H1 (cell line): ENCODE results near the gene SUDS3. TPM values are rescaled to one million over a fixed set of nuclear protein-coding genes. Genes with fewer than 3 reads are reported as not detected.
A peak's percentile ranks its signal among the peaks of the same experiment; 100 is the strongest.

Source experiments
- CTCF ChIA-PET: fragments of 300-600 bp; sonication (Branson Sonifier 250); formaldehyde crosslinking; loops from one replicate; lab custom pipeline; 2021; ENCODE audit not compliant: partially characterized antibody; lab: Charles Lee
- POLR2A ChIA-PET: fragments of 300-600 bp; sonication (Branson Sonifier 250); formaldehyde crosslinking; loops from one replicate; lab custom pipeline; 2021; ENCODE audit warnings: inconsistent platforms; ENCODE audit not compliant: partially characterized antibody; lab: Charles Lee
- DNase-seq, 2 experiments: peaks; one replicate each; pipeline versions ENCODE4 v3.0.0 to v3.0.0-alpha.2; 2010 to 2022; ENCODE audit warnings: low spot score in 2 of 2, low read depth in 1 of 2, mixed read lengths in 1 of 2
- FAIRE-seq: peaks from 2 replicates; lab custom pipeline; 2011; peaks lifted over from hg19 to GRCh38; lab: Jason Lieb, UNC
- H2AFZ ChIP-seq: 2 replicates; pipeline ENCODE4 v1.8.1; 2012; ENCODE audit warnings: low read length, inconsistent platforms
- H2AK5ac ChIP-seq: 2 replicates; pipeline ENCODE4 v1.6.1; 2013; ENCODE audit warnings: low read depth, low read length
- H2BK120ac ChIP-seq: replicated peaks from 2 replicates; pipeline ENCODE3; 2013; ENCODE audit warnings: low read depth, low read length, inconsistent platforms
- H2BK12ac ChIP-seq: 2 replicates; pipeline ENCODE4 v1.6.1; 2013; ENCODE audit warnings: low read depth, low read length
- H2BK15ac ChIP-seq: 2 replicates; pipeline ENCODE4 v1.6.1; 2013; ENCODE audit warnings: low read length
- H2BK20ac ChIP-seq: 2 replicates; pipeline ENCODE4 v1.6.1; 2013; ENCODE audit warnings: low read length
- H2BK5ac ChIP-seq: 2 replicates; pipeline ENCODE4 v1.6.1; 2013; ENCODE audit warnings: low read depth, low read length
- H3K14ac ChIP-seq: 2 replicates; pipeline ENCODE4 v1.6.1; 2013; ENCODE audit warnings: inconsistent platforms; ENCODE audit not compliant: insufficient read length
- H3K18ac ChIP-seq: 2 replicates; pipeline ENCODE4 v1.6.1; 2013; ENCODE audit warnings: low read length; ENCODE audit errors: extremely low read depth
- H3K23ac ChIP-seq: 2 replicates; pipeline ENCODE4 v1.6.1; 2013; ENCODE audit warnings: inconsistent platforms; ENCODE audit not compliant: insufficient read length
- H3K23me2 ChIP-seq: 2 replicates; pipeline ENCODE4 v1.6.1; 2013; ENCODE audit warnings: low read depth, low read length
- H3K27ac ChIP-seq: 2 replicates; pipeline ENCODE4 v1.6.1; 2011; ENCODE audit warnings: low read depth, low read length, inconsistent platforms
- H3K27me3 ChIP-seq, 4 experiments: replicated peaks in 1 of 4; 1 replicate in 1 of 4; 2 replicates in 3 of 4; pipeline versions ENCODE4 v1.6.1 to v1.8.1; 2011 to 2013; ENCODE audit warnings: low read length in 3 of 4, mild to moderate bottlenecking in 3 of 4, inconsistent platforms in 2 of 4, mixed read lengths in 2 of 4, moderate library complexity in 1 of 4; ENCODE audit not compliant: control insufficient read depth in 3 of 4, insufficient read depth in 3 of 4; ENCODE audit errors: extremely low read depth in 1 of 4
- H3K36me3 ChIP-seq, 4 experiments: 2 replicates each; pipeline versions ENCODE4 v1.6.1 to v1.8.1; 2011 to 2013; ENCODE audit warnings: mild to moderate bottlenecking in 4 of 4, low read length in 3 of 4, moderate library complexity in 2 of 4, control low read depth in 1 of 4, inconsistent platforms in 1 of 4; ENCODE audit not compliant: insufficient read depth in 4 of 4, control insufficient read depth in 2 of 4
- H3K4ac ChIP-seq: replicated peaks from 2 replicates; pipeline ENCODE3; 2013; ENCODE audit warnings: low read length, low read depth, mixed read lengths, inconsistent platforms; ENCODE audit not compliant: insufficient read length
- H3K4me1 ChIP-seq, 4 experiments: replicated peaks in 1 of 4; 1 replicate in 1 of 4; 2 replicates in 3 of 4; pipeline versions ENCODE4 v1.6.1 to v1.8.1; 2011 to 2013; ENCODE audit warnings: low read length in 3 of 4, inconsistent platforms in 2 of 4, mixed read lengths in 1 of 4; ENCODE audit not compliant: insufficient read depth in 4 of 4, control insufficient read depth in 3 of 4
- H3K4me2 ChIP-seq, 2 experiments: 2 replicates each; pipeline versions ENCODE4 v1.6.1 to v1.8.1; 2011 to 2013; ENCODE audit warnings: low read depth in 2 of 2, low read length in 2 of 2, control low read depth in 1 of 2, inconsistent platforms in 1 of 2, mild to moderate bottlenecking in 1 of 2; ENCODE audit not compliant: insufficient read depth in 1 of 2
- H3K4me3 ChIP-seq, 4 experiments: fragments of 200-600, 300-600 bp in 1 of 4; sonication (generic), shearing (Covaris generic), sonication (Bioruptor Twin) in 1 of 4; 2 replicates each; pipeline versions ENCODE4 v1.5.1 to v1.8.1; 2011 to 2016; ENCODE audit warnings: low read length in 4 of 4, low read depth in 3 of 4, control low read depth in 2 of 4, inconsistent platforms in 2 of 4, mild to moderate bottlenecking in 2 of 4, mixed read lengths in 1 of 4, moderate library complexity in 1 of 4; ENCODE audit not compliant: insufficient read depth in 2 of 4; ENCODE audit errors: extremely low read depth in 1 of 4
- H3K56ac ChIP-seq: replicated peaks from 2 replicates; pipeline ENCODE3; 2013; ENCODE audit warnings: low read depth, mild to moderate bottlenecking, mixed read lengths, low read length, inconsistent platforms; ENCODE audit not compliant: insufficient read length
- H3K79me1 ChIP-seq: 2 replicates; pipeline ENCODE4 v1.6.1; 2013; ENCODE audit warnings: low read depth, low read length, control low read depth
- H3K79me2 ChIP-seq, 2 experiments: 2 replicates each; pipeline versions ENCODE4 v1.6.1 to v1.8.1; 2012 to 2013; ENCODE audit warnings: low read length in 2 of 2, mild to moderate bottlenecking in 2 of 2, inconsistent platforms in 1 of 2; ENCODE audit not compliant: insufficient read depth in 2 of 2, control insufficient read depth in 1 of 2
- H3K9ac ChIP-seq, 4 experiments: replicated peaks in 1 of 4; 1 replicate in 1 of 4; 2 replicates in 3 of 4; pipeline versions ENCODE4 v1.6.1 to v1.8.1; 2011 to 2013; ENCODE audit warnings: low read depth in 3 of 4, low read length in 3 of 4, control low read depth in 2 of 4, mild to moderate bottlenecking in 2 of 4, moderate library complexity in 2 of 4, inconsistent platforms in 1 of 4; ENCODE audit errors: extremely low read depth in 1 of 4
- H3K9me3 ChIP-seq, 2 experiments: 2 replicates each; pipeline versions ENCODE4 v1.6.1 to v1.8.1; 2012 to 2013; ENCODE audit warnings: mild to moderate bottlenecking in 2 of 2, moderate library complexity in 2 of 2, control low read depth in 1 of 2, inconsistent platforms in 1 of 2, low read depth in 1 of 2, low read length in 1 of 2, mixed read lengths in 1 of 2; ENCODE audit not compliant: insufficient read depth in 2 of 2
- H4K20me1 ChIP-seq, 2 experiments: replicated peaks in 1 of 2; 2 replicates each; pipeline versions ENCODE3 to v1.8.1; 2011 to 2013; ENCODE audit warnings: inconsistent platforms in 2 of 2, low read length in 2 of 2, mild to moderate bottlenecking in 1 of 2; ENCODE audit not compliant: insufficient read depth in 2 of 2, control insufficient read depth in 1 of 2
- H4K5ac ChIP-seq: 2 replicates; pipeline ENCODE4 v1.6.1; 2013; ENCODE audit warnings: low read length, low read depth, mixed read lengths, inconsistent platforms; ENCODE audit not compliant: insufficient read length
- H4K8ac ChIP-seq: 2 replicates; pipeline ENCODE4 v1.8.0; 2013; ENCODE audit warnings: mild to moderate bottlenecking, moderate library complexity, low read length, inconsistent platforms; ENCODE audit not compliant: insufficient read depth; ENCODE audit errors: extremely low read depth
- H4K91ac ChIP-seq: replicated peaks from 2 replicates; pipeline ENCODE3; 2013; ENCODE audit warnings: low read length, mixed read lengths, inconsistent platforms; ENCODE audit not compliant: insufficient read length
- EP300 ChIP-seq, 2 experiments: IDR thresholded peaks; 1 replicate in 1 of 2; 2 replicates in 1 of 2; pipeline ENCODE4 v1.6.1; 2011 to 2012; ENCODE audit warnings: low read depth in 2 of 2, low read length in 2 of 2, mild to moderate bottlenecking in 2 of 2, borderline replicate concordance in 1 of 2, inconsistent platforms in 1 of 2, moderate library complexity in 1 of 2
- EZH2 ChIP-seq: fragments of 200-600 bp; sonication (generic); IDR thresholded peaks from 2 replicates; pipeline ENCODE4 v1.7.1; 2012; ENCODE audit warnings: low read depth, mild to moderate bottlenecking, moderate library complexity, low read length, inconsistent platforms; ENCODE audit not compliant: severe bottlenecking
- MAFK ChIP-seq: IDR thresholded peaks from 2 replicates; pipeline ENCODE4 v1.6.1; 2012; ENCODE audit warnings: low read depth, mild to moderate bottlenecking, improper control_type of control experiment, low read length
- RAD21 ChIP-seq, 2 experiments: IDR thresholded peaks in 1 of 2; conservative IDR thresholded peaks in 1 of 2; 2 replicates each; pipeline ENCODE4 v1.6.1; 2011; ENCODE audit warnings: low read depth in 2 of 2, low read length in 2 of 2, improper control_type of control experiment in 1 of 2, inconsistent platforms in 1 of 2, mild to moderate bottlenecking in 1 of 2, moderate library complexity in 1 of 2
- RBBP5 ChIP-seq: IDR thresholded peaks from 2 replicates; pipeline ENCODE4 v1.7.1; 2012; ENCODE audit warnings: low read depth, mild to moderate bottlenecking, inconsistent platforms, low read length, moderate library complexity, borderline replicate concordance
- SP1 ChIP-seq: IDR thresholded peaks from 2 replicates; pipeline ENCODE4 v1.6.1; 2011; ENCODE audit warnings: low read depth, low read length
- WGBS, 2 experiments: shearing (Covaris generic) in 1 of 2; methylation state at CpG; one replicate each; pipeline versions ENCODE4 v1.1.6 to v1.1.7; 2013 to 2015; ENCODE audit warnings: low lambda C conversion rate in 2 of 2, mixed read lengths in 2 of 2, inconsistent platforms in 1 of 2, low coverage in 1 of 2, missing lambda C conversion rate in 1 of 2; ENCODE audit not compliant: insufficient replicate concordance in 2 of 2, insufficient coverage in 1 of 2, insufficient read length in 1 of 2; ENCODE audit errors: extremely low coverage in 1 of 2, missing lambda C conversion rate in 1 of 2; 5-methylcytosine and 5-hydroxymethylcytosine counted together
- polyA plus RNA-seq, 7 experiments: library from polyadenylated mRNA; depleted of rRNA in 3 of 7; stranded (reverse) in 5 of 7; unstranded in 2 of 7; fragments of >200 nt in 5 of 7; fragments of 200-250 nt in 2 of 7; gene quantifications; 1 replicate in 5 of 7; 2 replicates in 1 of 7; 4 replicates in 1 of 7; pipeline versions ENCODE4 v1.2.1 to v1.2.3, GENCODE V29; 2011 to 2013; ENCODE audit warnings: missing spikeins in 2 of 7, mixed read lengths in 2 of 7
- total RNA-seq: library from RNA; stranded (reverse); fragmentation: NEBNext Ultra II Directional; extraction: Animal tissue kit (Norgen Biotek cat#: 25700); gene quantifications from 2 replicates; pipeline ENCODE4 v1.2.1, GENCODE V29; 2021
- TF ChIP-seq, protein P1 (sequence below): IDR thresholded peaks from 2 replicates; pipeline ENCODE4 v1.6.1; 2012; ENCODE audit warnings: inconsistent platforms

Gene SUDS3
- total and polyA plus RNA-seq, 2 of the 8 experiments (the other 6 are each of a cell fraction or from before 2014, with no cell fraction given) = 30.0 to 58.7 TPM

DNA sequence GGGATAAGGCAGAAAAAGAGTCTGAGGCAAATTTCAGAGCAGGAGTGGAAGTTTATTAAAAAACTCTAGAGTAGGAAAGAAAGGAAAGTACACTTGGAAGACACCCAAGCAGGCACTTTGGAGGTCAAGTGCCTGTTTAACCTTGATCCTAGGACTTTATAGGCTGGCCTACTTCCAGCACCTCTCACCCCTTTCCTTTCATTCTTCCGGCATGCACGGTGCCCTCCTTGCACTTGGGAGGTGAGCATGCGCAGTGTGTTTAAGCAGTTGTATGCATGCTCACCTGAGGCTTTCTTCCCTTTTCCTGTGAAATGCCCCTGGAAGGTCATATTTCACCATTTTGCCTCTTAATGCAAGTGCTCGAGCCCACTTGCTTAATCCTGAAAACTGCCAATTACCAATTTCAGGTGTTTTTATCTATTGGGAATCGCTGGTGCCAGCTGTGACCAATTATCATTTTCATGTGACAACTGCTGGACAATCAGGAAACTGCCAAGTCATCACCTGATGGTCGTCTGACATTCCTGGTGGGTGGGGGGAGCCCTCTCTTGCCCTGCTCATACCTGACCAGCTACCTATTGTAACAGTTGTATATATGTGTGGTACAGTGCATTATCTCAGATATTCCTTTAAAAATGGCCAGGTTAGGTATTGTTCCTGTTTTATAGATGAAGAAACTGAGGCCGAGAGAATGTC, 53.5 kb downstream of the SUDS3 start:
- Histone ChIP-seq H2BK5ac (no peak overlapping the region), H3K27ac (no peak overlapping the region), H3K4me3 (no peak overlapping the region), H3K36me3 (no peaks in the 10 kb centered on the region; a peak in 1 of 8 replicates), H3K79me1 (no peaks in the 10 kb centered on the region), H2BK120ac (no peak overlapping the region), H3K14ac (no peak overlapping the region), H4K91ac (no peak overlapping the region), H2BK12ac (no peak overlapping the region), H3K79me2 (no peaks in the 10 kb centered on the region), H3K9me3 (no peaks in the 10 kb centered on the region), H2AK5ac (no peak overlapping the region), H4K8ac (no peak overlapping the region), H3K56ac (no peak overlapping the region), H3K27me3 (no peaks in the 10 kb centered on the region), H2BK20ac (no peak overlapping the region), H3K23ac (no peak overlapping the region), H3K9ac (no peak overlapping the region), H2AFZ (no peak overlapping the region), H4K5ac (no peak overlapping the region), H3K4ac (no peak overlapping the region), H3K23me2 (0 out of 2 replicates have a peak, but pooled peaks cover 2% of the 10 kb centered on the region), H3K18ac (no peak overlapping the region), H4K20me1 (no peaks in the 10 kb centered on the region), H3K4me2 (no peak overlapping the region), H2BK15ac (no peak overlapping the region), H3K4me1 (peaks cover 0 to 4% (median 0%) of the 10 kb centered on the region in 4 experiments; a peak in 2 of 7 replicates)
- FAIRE-seq (no peak), DNase-seq (no peak)
- ChIA-PET CTCF (interaction anchor here (0.6 kb wide), 1 partner anchor 49 kb away, joined by 5 read pairs; no protein-coding TSS in a partner anchor), POLR2A (interaction anchor here (0.6 kb wide), 2 partner anchors 73 to 252 kb away, joined by 3 read pairs; no protein-coding TSS in a partner anchor)
- 84% methylated on average over 7 of the region's 7 CpGs; no CpG with 5 or more reads in 1 of the 2 experiments for WGBS, 2 experiments
- TF ChIP-seq SP1 (no peak), EZH2 (no peak), EP300 (IDR thresholded peaks at IDR 0.05; ENCODE audit: borderline replicate concordance in 1 of 2, low read depth in 2 of 2, low read length in 2 of 2) (no peak), RAD21 (IDR thresholded peaks at IDR 0.05 in 1 of 2, conservative IDR thresholded peaks at IDR 0.05 in 1 of 2; ENCODE audit: low read depth in 2 of 2, low read length in 2 of 2) (no peak), MAFK (0 out of 2 replicates have a peak, but pooled peaks have one; percentile 36), RBBP5 (no peak)
- TF ChIP-seq, protein P1, sequence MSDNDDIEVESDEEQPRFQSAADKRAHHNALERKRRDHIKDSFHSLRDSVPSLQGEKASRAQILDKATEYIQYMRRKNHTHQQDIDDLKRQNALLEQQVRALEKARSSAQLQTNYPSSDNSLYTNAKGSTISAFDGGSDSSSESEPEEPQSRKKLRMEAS = no peak
